Astrocyte of the cerebellum (primary cell): ENCODE data around the gene LBH.
A peak's percentile ranks its signal among the peaks of the same experiment; 100 is the strongest.

Source experiments
- DNase-seq: peaks from one replicate; pipeline ENCODE4 v3.0.0-alpha.2; 2011; ENCODE audit warnings: low read depth
- H3K4me3 ChIP-seq: 2 replicates; pipeline ENCODE4 v1.5.1; 2011; ENCODE audit warnings: mild to moderate bottlenecking, low read depth, low read length, moderate library complexity
- in situ Hi-C: cut with HindIII; loops from 2 replicates; pipeline ENCODE4 v1.10.0; 2017; ENCODE audit warnings: low sequenced_read_pairs
- TF ChIP-seq, protein P1 (sequence below): IDR thresholded peaks from 2 replicates; pipeline ENCODE4 v1.5.1; 2012; ENCODE audit warnings: low read length, low read depth, moderate library complexity, mild to moderate bottlenecking; ENCODE audit errors: missing control alignments

LBH gene

GRCh38 chr2:30231212-30231995 lies at the start of gene LBH:
Gene LBH, plus strand, starts transcription at chr2:30231534. Its CDS starts 205 bp downstream, at chr2:30231739.
- peak; percentile 49 for DNase-seq
- TF ChIP-seq, protein P1, sequence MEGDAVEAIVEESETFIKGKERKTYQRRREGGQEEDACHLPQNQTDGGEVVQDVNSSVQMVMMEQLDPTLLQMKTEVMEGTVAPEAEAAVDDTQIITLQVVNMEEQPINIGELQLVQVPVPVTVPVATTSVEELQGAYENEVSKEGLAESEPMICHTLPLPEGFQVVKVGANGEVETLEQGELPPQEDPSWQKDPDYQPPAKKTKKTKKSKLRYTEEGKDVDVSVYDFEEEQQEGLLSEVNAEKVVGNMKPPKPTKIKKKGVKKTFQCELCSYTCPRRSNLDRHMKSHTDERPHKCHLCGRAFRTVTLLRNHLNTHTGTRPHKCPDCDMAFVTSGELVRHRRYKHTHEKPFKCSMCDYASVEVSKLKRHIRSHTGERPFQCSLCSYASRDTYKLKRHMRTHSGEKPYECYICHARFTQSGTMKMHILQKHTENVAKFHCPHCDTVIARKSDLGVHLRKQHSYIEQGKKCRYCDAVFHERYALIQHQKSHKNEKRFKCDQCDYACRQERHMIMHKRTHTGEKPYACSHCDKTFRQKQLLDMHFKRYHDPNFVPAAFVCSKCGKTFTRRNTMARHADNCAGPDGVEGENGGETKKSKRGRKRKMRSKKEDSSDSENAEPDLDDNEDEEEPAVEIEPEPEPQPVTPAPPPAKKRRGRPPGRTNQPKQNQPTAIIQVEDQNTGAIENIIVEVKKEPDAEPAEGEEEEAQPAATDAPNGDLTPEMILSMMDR: no peak
- in situ Hi-C loops: no loop called here
- peak within 1 kb of the TSS; percentile 54 for H3K4me3 ChIP-seq

- TF ChIP-seq, protein P1: no peak
- no peak for DNase-seq
- H3K4me3 ChIP-seq: no peak overlapping the region
- in situ Hi-C loops: no loop called here
Measured at GRCh38 chr2:30184035-30184434, 47.3 kb upstream of the LBH start.

DNA sequence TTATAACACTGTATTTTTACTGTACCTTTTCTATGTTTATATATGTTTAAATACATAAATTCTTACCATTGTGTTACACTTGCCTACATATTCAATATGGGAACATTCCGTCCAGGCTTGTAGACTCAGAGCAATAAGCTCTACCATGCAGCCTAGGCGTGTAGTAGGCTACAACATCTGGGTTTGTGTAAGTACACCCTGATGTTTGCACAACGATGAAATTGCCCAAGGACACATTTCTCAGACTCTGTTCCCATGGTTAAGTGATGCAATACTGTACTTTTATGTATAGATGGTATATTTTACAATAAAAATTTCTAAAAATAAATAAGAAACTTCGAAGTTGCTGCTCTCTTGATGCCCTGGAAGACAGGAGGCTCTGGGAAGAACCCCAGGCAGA lies 46.2 kb upstream of the LBH start:
- TF ChIP-seq, protein P1: no peak
- no peak overlapping the region for H3K4me3 ChIP-seq
- in situ Hi-C loops: no loop called here
- DNase-seq: no peak

DNA sequence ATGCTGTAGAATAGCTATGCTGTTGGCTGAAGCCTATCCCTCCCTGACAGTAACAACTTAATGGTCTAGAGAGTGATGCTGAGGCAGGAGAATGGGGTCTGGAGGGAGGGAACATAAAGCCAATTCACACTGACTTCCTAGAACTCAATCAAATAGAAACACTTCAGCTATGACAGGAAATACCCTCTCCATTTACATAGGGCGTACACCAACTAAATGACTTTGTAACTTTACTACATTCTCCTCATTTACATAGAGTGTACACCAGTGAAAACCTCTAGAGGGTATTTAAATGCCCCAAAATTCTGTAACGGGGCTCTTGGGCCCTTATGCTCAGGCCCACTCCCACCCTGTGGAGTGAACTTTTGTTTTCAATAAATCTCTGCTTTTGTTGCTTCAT lies 43.0 kb upstream of the LBH start:
- DNase-seq: no peak
- H3K4me3 ChIP-seq: no peak overlapping the region
- TF ChIP-seq, protein P1: no peak
- in situ Hi-C loops: no loop called here

DNA sequence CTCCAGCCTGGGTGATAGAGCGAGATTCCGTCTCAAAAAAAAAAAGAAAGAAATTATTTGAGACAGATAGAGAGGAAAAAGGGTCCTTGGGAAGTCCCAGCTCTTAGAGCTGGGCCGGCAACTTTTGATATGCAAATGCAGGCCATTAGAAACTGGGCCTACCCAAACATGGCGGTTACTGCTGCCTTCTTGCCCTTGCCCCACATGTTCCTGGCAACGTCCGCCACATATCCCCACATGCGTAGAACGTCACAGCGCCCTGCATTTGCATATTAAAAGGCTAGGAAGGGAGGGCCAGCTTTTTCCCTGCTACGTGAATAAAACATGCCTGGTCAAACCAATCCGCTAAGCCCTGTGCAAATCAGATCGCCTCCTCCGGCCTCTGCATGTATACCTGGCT lies 40.7 kb upstream of the LBH start:
- no peak overlapping the region for H3K4me3 ChIP-seq
- in situ Hi-C loops: no loop called here
- TF ChIP-seq, protein P1: no peak
- no peak for DNase-seq

DNA sequence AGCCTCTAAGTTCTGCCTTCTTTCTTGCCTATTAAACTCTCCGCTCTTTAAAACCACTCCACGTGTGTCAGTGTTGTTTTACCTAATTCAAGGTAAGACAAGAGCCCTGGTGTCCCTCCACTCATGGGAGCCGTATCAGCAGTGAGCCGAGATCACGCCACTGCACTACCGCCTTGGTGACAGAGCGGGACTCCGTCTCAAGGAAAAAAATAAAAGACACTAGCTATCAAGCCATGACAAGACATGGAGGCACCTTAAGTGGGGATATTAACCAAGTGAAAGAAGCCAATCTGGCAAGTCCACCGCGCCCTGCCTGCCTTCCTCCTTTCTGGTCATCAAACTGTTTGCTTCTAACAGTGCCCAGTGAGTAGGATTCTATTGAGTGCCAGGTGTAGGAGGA lies 40.2 kb upstream of the LBH start:
- in situ Hi-C loops: no loop called here
- H3K4me3 ChIP-seq: no peak overlapping the region
- no peak for DNase-seq
- TF ChIP-seq, protein P1: no peak
